ENCODE results near the gene KLF18. TPM values are rescaled to one million over a fixed set of nuclear protein-coding genes. Genes with fewer than 3 reads are reported as not detected.

Gene KLF18
- total RNA-seq, 1 experiment from 2014 or later: not detected

DNA sequence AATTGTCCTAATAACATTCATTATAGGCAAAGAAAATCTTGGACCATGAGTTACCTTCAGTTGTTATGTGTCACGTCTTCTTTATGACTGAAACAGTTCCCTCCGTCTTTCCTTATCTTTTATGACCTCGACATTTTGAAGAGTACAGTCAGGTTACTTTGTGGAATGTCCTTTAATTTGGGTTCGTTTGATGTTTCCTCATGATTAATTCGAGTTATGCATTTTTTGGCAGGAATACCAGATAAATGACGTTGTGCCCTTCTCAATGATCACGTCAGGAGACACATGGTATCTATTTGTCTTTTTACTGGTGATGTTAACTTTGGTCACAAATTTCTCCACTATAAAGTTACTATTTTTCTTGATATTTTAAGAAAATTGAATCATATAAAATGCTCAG, 40.1 kb downstream of the KLF18 start:
- no peaks in the 10 kb centered on the region for H3K79me2 ChIP-seq (ENCODE audit: low read length)
- no peak overlapping the region for H3K9ac ChIP-seq (ENCODE audit: low read length)
- H3F3A ChIP-seq (ENCODE audit: low read length, unreplicated experiment): no peaks in the 10 kb centered on the region
- no peak overlapping the region for H3K4me3 ChIP-seq (ENCODE audit: low read length)
- no peaks in the 10 kb centered on the region for H3K27me3 ChIP-seq (ENCODE audit: low read length)
- POLR2A ChIA-PET (ENCODE audit: unreplicated experiment): no interaction called here
- intact Hi-C loops (cut with micrococcal nuclease): no loop called here
- no peak overlapping the region for H2AFZ ChIP-seq (ENCODE audit: low read length)
- H3K4me1 ChIP-seq (ENCODE audit: insufficient read depth, low read length): no peaks in the 10 kb centered on the region
- no peak overlapping the region for H3K4me2 ChIP-seq (ENCODE audit: low read length)
- H4K20me1 ChIP-seq (ENCODE audit: low read length): no peaks in the 10 kb centered on the region
- BruUV-seq (replicated peaks): no TSS peak
- no peak for TF ChIP-seq EZH2phosphoT487 (IDR thresholded peaks at IDR 0.05; ENCODE audit: borderline replicate concordance, low read length)
- no peak for TF ChIP-seq EZH2 (IDR thresholded peaks at IDR 0.05; ENCODE audit: low read length, unreplicated experiment)
- TF ChIP-seq, protein P1, sequence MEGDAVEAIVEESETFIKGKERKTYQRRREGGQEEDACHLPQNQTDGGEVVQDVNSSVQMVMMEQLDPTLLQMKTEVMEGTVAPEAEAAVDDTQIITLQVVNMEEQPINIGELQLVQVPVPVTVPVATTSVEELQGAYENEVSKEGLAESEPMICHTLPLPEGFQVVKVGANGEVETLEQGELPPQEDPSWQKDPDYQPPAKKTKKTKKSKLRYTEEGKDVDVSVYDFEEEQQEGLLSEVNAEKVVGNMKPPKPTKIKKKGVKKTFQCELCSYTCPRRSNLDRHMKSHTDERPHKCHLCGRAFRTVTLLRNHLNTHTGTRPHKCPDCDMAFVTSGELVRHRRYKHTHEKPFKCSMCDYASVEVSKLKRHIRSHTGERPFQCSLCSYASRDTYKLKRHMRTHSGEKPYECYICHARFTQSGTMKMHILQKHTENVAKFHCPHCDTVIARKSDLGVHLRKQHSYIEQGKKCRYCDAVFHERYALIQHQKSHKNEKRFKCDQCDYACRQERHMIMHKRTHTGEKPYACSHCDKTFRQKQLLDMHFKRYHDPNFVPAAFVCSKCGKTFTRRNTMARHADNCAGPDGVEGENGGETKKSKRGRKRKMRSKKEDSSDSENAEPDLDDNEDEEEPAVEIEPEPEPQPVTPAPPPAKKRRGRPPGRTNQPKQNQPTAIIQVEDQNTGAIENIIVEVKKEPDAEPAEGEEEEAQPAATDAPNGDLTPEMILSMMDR (conservative IDR thresholded peaks at IDR 0.05; ENCODE audit: low read depth, low read length): no peak
- no peak for DNase-seq
- no peak for ATAC-seq
- CTCF ChIA-PET: no interaction called here
- H3K9me3 ChIP-seq (ENCODE audit: low read length): no peaks in the 10 kb centered on the region
- H3K27ac ChIP-seq (ENCODE audit: low read length): no peak overlapping the region
- no peaks in the 10 kb centered on the region for H3K9me2 ChIP-seq (replicated peaks; ENCODE audit: low read length)
- H3K36me3 ChIP-seq (ENCODE audit: low read depth, low read length): no peaks in the 10 kb centered on the region

DNA sequence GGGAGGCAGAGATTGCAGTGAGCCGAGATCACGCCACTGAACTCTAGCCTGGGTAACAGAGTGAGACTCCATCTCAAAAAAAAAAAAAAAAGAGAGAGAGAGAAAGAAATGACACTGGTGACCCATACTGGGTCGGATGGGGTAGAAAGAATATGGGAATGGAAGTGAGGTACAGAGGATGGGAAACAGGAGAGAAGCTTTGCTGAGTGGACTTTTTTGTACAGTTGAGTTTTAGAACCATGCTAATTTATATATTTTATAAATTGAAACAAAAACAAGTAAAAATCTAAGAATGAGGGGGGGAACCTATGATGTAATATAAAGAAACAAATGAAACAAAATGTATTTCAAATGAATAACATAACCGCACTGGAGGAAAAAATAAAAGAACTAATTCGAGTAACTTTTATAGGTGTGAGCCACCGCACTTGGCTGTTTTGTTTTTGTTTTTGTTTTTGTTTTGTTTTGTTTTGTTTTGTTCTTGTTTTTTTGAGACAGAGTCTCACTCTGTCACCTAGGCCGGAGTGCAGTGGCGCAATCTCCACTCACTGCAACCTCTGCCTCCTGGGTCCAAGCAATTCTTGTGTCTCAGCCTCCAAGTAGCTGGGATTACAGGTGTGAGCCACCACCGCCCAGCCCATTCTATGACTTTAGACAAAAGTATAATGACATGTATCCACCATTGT, 41.1 kb downstream of the KLF18 start:
- POLR2A ChIA-PET (ENCODE audit: unreplicated experiment): no interaction called here
- intact Hi-C loops (cut with micrococcal nuclease): no loop called here

GRCh38 chr1:44094047-44094446, 47.4 kb downstream of the KLF18 start:
- ChIA-PET POLR2A (ENCODE audit: unreplicated experiment) (no interaction called here), CTCF (no interaction called here)
- H3K36me3 ChIP-seq (ENCODE audit: low read depth, low read length): no peaks in the 10 kb centered on the region
- H3K9me2 ChIP-seq (replicated peaks; ENCODE audit: low read length): no peaks in the 10 kb centered on the region
- DNase-seq (no peak), ATAC-seq (no peak)
- BruUV-seq (replicated peaks): no TSS peak
- H3K9ac ChIP-seq (ENCODE audit: low read length): no peak overlapping the region
- intact Hi-C loops (cut with micrococcal nuclease): loop anchor here (5.0 to 10.0 kb wide), 2 partner anchors 61 to 103 kb away; no protein-coding TSS in a partner anchor
- TF ChIP-seq EZH2phosphoT487 (IDR thresholded peaks at IDR 0.05; ENCODE audit: borderline replicate concordance, low read length) (no peak), EZH2 (IDR thresholded peaks at IDR 0.05; ENCODE audit: low read length, unreplicated experiment) (no peak)
- TF ChIP-seq, protein P1 (conservative IDR thresholded peaks at IDR 0.05; ENCODE audit: low read depth, low read length): no peak
- H3K4me3 ChIP-seq (ENCODE audit: low read length): no peak overlapping the region
- H3K4me1 ChIP-seq (ENCODE audit: insufficient read depth, low read length): peaks cover 8% of the 10 kb centered on the region; the same call in 1 of the 2 replicates
- H3K9me3 ChIP-seq (ENCODE audit: low read length): no peaks in the 10 kb centered on the region
- H3F3A ChIP-seq (ENCODE audit: low read length, unreplicated experiment): no peaks in the 10 kb centered on the region
- no peak overlapping the region for H3K27ac ChIP-seq (ENCODE audit: low read length)
- H4K20me1 ChIP-seq (ENCODE audit: low read length): no peaks in the 10 kb centered on the region
- no peaks in the 10 kb centered on the region for H3K27me3 ChIP-seq (ENCODE audit: low read length)
- no peak overlapping the region for H2AFZ ChIP-seq (ENCODE audit: low read length)
- no peaks in the 10 kb centered on the region for H3K79me2 ChIP-seq (ENCODE audit: low read length)
- H3K4me2 ChIP-seq (ENCODE audit: low read length): no peak overlapping the region

More for the DNA sequence above, 41.1 kb downstream of the KLF18 start:
- Histone ChIP-seq H4K20me1 (ENCODE audit: low read length) (no peaks in the 10 kb centered on the region), H3K4me3 (ENCODE audit: low read length) (no peak overlapping the region), H3F3A (ENCODE audit: low read length, unreplicated experiment) (no peaks in the 10 kb centered on the region), H3K4me2 (ENCODE audit: low read length) (no peak overlapping the region), H3K9ac (ENCODE audit: low read length) (no peak overlapping the region), H3K79me2 (ENCODE audit: low read length) (no peaks in the 10 kb centered on the region), H3K9me3 (ENCODE audit: low read length) (no peaks in the 10 kb centered on the region), H3K27ac (ENCODE audit: low read length) (no peak overlapping the region), H3K27me3 (ENCODE audit: low read length) (no peaks in the 10 kb centered on the region), H3K4me1 (ENCODE audit: insufficient read depth, low read length) (no peaks in the 10 kb centered on the region), H3K9me2 (replicated peaks; ENCODE audit: low read length) (no peaks in the 10 kb centered on the region), H2AFZ (ENCODE audit: low read length) (no peak overlapping the region), H3K36me3 (ENCODE audit: low read depth, low read length) (no peaks in the 10 kb centered on the region)
- ATAC-seq: no peak
- no peak for DNase-seq
- TF ChIP-seq EZH2 (IDR thresholded peaks at IDR 0.05; ENCODE audit: low read length, unreplicated experiment): no peak
- TF ChIP-seq, protein P1 (conservative IDR thresholded peaks at IDR 0.05; ENCODE audit: low read depth, low read length): no peak
- TF ChIP-seq EZH2phosphoT487 (IDR thresholded peaks at IDR 0.05; ENCODE audit: borderline replicate concordance, low read length): no peak
- CTCF ChIA-PET: no interaction called here
- BruUV-seq (replicated peaks): no TSS peak
